ENCODE results near the gene SLC26A11. TPM values are rescaled to one million over a fixed set of nuclear protein-coding genes. Genes with fewer than 3 reads are reported as not detected.

The SLC26A11 gene
- total RNA-seq, 1 donor from 2014 or later = 25.5 TPM

DNA sequence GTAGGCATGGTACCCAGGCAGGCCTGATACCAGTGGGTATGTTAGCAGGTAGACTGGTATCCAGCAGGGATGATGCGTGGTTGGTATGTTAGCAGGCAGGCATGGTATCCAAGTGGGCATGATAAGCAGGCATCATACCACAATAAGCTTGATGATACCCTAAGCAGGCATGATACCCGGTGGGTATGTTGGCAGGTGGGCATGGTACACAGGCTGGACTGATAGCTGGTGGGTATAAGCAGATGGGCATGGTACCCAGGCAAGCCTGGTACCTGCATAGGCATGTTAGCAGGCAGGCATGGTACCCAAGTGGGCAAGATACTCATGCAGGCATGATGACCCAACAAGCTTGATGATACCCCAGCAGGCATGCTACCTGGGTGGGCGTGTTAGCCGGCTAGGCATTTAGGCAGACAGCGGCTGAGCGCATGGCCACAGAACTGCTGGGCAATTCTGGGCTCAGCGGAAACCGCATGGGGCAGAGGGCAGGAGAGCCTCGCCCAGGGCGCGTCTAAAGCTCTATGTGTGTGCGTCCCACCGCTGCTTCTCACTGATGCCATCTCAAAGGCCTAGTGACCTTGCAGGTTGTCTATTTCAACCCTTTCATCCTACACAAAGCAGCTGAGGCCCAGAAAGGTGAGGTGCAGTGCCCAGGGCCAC is 2.4 kb upstream of the SLC26A11 start:
- no peak for DNase-seq (ENCODE audit: low spot score)

DNA sequence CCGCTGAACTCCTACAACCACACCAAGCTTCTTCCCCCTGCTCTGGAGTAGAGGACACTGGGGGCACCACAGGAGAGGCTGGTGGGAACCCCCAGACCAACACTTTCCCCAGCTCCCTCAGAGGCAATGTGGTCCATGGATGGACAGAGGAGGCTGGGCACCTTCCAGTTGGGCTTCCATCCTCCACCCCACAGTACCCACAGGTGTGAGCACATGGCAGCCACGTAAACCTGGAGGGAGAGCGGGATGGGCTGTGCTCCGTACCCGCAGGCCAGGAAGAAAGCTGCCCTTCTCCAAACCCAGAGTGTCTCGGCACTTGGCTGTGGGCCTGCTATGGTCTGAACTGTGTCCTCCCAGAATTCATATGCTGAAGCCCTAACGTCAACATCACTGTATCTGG is 1.8 kb upstream of the SLC26A11 start:
- no peak for DNase-seq (ENCODE audit: low spot score)

DNA sequence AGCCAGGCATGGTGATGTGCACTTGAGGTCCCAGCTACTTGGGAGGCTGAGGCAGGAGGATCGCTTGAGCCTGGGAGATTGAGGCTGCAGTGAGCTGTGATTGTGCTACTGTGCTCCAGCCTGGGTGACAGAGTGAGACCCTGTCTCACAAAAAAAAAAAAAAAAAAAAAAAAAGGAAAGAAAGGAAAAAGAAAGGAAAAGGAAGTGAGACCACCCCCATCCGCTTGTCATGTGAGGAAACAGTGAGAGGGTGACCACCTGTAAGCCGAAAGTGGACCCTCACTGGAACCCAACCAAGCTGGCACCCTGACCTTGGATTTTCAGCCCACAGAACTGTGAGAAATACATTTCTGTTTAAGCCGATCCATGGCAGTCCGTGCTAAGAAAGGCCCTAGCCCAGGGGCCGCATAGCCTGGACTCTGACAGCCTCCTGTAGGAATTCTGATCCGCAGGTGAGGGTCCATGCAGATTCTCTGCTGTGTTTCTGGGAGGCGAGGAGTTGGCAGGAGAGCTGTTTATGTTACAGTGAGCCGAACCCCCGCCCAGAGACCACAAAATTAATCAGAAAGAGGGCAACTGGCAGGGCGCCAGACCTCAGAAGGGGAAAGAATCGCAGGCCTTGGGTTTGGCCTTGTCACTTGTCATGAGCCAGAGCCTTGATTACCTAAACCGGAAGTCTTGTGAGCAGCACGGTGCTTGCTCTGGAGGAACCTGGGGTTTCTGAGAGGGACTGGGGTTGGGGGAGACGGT is 1.0 kb upstream of the SLC26A11 start:
- peak; percentile 87 for DNase-seq (ENCODE audit: low spot score)

DNA sequence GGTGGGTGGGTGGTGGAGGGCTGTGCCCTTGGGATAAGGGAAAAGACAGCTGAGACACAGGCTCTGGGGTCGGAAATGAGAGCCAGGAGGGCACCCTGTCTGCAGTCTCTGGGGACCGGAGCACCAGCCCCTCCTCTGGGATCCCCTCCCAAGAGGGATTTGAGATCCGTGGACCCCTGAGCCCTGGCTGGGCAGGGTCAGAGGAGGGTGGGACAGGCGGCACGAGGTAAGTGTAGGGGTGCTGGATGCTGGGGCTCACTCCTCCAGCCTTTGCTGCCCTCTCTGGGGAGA is 519 bp upstream of the SLC26A11 start:
- DNase-seq (ENCODE audit: low spot score) = no peak

DNA sequence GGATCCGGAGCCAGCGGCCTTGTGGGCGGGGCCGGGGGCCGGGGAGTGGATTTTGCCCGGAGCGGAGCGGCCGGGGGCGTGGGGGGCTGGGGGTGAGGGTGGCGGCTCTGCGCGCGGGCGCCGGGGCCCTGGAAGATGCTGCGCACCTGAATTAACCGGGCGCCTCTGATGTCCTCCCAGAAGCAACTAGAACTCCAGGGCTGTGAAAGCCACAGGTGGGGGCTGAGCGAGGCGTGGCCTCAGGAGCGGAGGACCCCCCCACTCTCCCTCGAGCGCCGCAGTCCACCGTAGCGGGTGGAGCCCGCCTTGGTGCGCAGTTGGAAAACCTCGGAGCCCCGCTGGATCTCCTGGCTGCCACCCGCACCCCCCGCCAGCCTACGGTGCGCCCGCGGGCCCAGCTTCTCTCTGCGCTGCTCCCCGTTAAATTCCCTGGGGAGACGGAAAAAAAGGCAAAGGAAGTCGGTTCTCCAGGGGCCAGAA is 549 bp downstream of the SLC26A11 start:
- DNase-seq (ENCODE audit: low spot score) = no peak

DNA sequence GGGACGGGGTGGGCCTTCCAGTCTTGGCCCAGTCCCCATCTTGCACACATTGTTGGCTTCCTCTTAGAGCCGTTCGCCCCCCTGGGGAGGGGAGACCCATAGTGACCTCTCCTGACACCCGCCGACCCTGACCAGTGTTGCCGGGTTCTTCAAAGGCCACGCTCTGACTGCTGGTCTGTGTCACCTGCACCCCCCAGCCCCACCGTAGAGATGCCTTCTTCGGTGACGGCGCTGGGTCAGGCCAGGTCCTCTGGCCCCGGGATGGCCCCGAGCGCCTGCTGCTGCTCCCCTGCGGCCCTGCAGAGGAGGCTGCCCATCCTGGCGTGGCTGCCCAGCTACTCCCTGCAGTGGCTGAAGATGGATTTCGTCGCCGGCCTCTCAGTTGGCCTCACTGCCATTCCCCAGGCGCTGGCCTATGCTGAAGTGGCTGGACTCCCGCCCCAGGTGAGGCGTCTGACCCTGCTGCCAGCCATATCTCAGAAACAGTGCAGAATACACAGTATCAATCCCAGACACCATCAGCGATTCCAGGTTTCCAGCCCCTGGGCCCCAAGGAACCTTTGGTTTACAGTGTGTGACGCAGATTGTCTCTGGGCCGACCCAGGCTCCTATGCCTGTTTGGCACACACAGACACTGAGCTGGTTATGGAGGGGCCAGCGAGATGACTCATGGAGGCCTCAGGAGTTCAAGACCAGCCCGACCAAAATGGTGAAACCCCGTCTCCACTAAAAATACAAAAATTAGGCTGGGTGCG is 1.3 kb downstream of the SLC26A11 start:
- DNase-seq (ENCODE audit: low spot score) = no peak

DNA sequence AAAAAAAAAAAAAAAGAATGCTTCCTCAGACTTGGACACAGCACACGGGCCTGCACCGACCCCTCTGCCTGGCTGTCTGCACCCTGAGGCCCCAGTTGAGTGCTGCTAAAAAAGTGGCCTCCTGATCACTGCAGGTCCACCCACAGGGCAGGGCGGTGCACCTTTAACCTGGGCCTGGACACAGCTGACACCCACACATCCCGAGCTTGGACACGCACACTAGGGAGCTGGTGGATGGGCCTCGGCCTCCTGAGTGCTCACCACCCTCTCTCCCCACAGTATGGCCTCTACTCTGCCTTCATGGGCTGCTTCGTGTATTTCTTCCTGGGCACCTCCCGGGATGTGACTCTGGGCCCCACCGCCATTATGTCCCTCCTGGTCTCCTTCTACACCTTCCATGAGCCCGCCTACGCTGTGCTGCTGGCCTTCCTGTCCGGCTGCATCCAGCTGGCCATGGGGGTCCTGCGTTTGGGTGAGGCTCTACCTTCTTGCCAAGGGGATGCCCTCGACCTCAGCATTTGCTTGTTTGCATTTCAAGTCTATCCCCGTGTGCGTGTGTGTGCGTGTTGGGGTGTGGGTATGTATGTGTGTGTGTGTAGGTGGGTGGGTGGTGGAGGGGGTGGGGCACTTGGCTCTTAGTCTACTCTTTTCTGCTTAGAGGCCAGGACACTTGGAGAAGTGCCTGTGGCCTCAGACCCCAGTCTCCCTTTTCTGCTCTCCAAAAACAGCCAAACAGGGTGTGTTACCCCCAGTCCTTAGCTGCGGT is 2.3 kb downstream of the SLC26A11 start:
- DNase-seq (ENCODE audit: low spot score) = no peak

DNA sequence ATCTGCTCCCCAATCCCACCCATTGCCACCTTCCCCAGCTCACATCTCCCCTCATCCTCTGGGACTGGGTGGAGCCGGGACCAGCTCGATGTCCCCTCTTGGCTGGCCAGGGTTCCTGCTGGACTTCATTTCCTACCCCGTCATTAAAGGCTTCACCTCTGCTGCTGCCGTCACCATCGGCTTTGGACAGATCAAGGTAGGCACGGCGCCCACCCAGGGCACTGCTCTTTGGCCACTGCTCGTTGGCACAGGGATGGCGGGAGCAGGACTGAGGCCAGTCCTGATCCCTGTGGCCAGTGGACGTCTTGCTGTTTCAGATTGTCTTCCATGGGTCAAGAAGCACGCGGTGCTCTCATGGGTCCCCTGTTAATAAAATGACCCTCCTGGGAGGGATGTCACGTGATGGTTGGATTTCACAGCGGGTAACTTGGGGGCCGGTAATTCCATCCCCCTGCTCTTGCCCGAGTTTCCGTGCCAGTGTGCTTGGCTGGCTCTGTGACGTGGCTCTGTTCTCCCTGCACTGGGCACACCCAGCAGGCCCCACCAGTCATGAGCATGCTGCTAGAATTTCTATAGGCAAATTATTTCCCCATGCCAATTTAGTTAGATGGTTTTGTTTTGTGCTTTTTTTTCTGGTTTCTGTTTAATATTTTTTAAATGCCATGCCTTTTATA is 3.1 kb downstream of the SLC26A11 start:
- no peak for DNase-seq (ENCODE audit: low spot score)

DNA sequence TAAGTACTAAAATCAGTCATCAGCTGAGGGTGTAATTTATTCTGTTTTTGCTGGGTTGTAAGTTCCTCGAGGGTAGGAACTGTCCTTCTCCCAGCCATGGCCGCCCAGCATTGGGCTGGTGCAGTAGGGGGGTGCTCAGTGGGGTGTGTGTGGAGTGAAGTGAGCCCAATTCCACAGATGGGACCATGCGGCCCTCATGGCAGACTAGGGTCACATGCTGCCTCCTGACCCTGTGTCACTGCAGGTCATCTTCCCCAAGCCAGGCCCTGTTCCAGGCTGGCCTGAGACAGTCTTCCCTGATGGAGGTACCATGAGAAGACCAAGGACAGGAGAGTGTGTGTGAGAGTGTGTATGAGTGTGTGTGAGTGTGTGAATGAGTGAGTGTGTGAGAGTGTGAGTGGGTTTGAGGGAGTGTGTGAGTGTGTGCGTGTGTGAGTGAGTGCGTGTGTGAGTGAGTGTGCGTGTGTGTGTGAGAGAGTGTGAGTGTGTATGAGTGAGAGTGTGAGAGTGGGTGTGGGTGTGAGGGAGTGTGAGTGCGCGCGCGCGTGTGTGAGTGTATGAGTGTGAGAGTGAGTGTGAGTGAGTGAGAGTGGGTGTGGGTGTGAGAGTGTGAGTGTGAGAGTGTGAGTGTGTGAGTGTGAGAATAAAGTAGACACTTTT is 3.7 kb downstream of the SLC26A11 start:
- no peak for DNase-seq (ENCODE audit: low spot score)

DNA sequence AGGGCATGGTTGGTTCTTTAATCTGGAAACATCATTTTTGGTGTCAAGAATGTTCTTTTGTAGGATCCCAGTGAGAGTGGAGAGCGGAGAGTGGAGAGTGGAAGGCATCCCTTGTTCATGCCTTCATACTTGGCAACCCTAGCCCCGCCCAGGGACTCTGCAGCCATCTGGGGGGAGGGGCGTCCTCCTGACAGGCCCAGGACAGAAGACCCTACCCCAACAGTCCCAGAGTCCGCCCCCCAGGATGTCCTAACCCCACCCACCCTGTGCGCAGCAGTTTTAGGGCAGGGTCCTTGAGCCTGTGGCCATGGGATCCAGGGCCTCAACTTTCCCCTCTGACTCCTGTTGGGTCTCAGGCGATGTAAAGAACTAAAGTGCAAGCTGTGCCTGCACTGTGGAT is 4.5 kb downstream of the SLC26A11 start:
- DNase-seq (ENCODE audit: low spot score) = no peak

DNA sequence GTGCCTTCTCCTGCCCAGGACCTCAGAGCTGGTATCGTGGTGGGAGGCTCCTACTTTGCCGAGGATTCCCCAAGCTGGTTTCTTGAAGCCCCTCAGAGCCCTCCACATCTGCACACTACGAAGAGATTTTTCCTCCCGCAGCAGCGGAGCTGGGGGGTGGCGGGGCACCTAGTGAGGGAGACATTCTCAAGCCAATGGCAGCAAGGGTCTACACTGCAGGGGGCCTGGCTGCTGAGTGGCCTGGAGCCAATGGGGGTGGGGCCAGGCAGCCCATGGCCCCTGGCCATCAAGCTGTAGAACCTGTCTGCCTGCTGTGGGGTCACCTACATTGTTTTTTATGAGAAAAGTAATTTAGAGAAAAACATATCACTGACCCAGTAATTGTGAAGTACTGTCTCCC is 5.0 kb downstream of the SLC26A11 start:
- DNase-seq (ENCODE audit: low spot score) = no peak

DNA sequence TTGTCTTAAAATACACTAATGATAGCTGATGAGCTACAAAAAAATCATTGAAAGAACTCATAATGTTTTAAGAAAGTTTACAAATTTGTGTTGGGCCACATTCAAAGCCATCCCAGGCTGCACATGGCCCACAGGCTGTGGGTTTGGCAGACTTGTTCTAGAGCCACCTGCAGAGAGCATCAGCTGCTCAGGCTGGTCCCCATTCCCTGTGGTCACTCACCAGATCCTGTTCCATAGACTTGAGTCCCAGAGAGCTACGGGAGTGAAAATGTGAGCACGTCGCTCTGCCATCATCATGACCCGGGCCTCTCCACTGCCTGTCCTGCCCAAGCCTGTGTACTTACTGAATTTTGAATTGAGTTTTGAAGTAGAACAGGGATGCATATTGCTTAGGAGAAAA is 6.9 kb downstream of the SLC26A11 start:
- no peak for DNase-seq (ENCODE audit: low spot score)

DNA sequence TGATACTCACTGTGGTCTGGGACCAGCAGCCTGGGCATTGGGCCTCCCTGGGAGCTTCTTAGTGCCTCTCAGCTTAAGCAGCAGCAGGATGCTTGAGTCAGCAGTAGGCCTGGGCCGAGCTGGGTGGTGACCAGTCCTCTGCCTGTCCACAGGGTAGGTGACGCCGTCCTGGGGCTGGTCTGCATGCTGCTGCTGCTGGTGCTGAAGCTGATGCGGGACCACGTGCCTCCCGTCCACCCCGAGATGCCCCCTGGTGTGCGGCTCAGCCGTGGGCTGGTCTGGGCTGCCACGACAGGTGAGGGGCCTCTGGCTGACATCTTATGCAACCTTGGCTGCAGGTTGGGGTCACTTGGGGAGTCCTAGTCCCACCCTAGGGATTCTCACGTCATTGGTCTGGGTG is 7.4 kb downstream of the SLC26A11 start:
- DNase-seq (ENCODE audit: low spot score) = no peak

DNA sequence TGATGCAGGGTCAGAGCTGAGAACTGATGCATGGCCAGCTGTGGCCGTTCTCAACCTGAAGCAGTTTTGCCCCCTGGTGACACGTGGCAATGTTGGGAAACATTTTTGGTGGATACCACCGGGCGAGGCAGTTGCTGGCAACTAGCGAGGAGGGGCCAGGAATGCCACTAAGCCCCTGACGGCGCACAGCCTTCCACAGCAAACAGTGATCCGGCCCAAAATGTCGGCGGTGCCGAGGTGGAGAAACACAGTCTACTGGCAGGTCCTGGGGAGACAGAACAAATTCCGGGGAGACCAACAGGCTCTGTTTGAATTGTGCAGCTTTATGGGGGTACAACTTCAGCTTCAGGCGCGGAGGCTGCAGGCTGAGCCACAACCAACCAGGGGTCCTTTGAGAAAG is 8.2 kb downstream of the SLC26A11 start:
- no peak for DNase-seq (ENCODE audit: low spot score)

DNA sequence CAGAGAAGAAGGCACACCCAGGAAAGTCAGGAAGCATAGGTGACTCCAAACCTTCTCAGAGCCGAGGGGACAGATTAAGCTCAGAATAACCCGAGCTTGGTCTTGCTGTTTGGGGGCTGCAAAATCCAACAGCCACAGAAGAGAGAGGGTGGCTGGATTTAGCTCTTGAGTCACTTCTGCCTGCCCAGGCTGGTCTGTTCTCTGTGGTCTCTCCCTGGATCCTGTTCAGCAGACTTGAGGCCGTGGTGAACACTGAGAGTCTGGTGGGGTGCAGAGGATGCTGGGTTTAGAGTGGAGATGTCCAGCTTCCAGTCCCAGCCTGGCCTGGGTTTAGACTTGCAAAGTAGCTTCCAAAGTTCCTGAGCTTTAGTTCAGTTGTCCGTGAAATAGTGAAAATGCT is 8.8 kb downstream of the SLC26A11 start:
- no peak for DNase-seq (ENCODE audit: low spot score)

DNA sequence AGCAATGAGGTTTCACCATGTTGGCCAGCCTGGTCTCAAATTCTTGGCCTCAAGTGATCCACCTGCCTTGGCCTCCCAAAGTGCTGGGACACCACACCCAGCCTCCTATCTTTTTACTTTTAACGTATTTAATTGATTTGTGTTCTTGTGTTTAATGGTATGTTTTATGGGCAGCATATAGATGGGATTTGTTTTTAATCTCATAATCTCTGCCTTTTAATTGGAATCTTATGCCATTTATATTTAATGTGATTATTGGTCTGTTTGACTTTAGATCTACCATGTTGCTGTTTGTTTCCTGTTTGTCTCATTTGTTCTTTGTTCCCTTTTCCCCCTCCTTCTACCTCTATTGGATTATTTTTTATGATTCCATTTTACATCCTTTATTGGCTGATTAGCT is 12.2 kb downstream of the SLC26A11 start:
- DNase-seq (ENCODE audit: low spot score) = no peak

DNA sequence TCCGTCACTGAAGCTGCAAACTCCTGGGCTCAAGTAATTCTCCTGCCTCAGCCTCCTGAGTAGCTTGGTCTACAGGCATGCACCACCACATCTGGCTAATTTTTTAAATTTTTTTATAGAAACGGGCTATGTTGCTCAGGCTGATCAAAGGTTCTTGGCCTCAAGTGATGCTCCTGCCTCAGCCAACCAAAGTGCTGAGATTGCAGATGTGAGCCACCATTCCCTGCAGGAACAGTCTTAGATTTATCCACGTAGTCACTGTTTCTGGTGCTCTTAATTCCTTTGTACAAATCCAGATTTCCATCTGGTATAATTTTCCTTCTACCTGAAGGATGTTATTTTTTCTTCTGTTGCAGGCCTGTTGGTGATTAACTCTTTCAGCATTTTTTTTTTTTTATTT is 13.0 kb downstream of the SLC26A11 start:
- DNase-seq (ENCODE audit: low spot score) = no peak

DNA sequence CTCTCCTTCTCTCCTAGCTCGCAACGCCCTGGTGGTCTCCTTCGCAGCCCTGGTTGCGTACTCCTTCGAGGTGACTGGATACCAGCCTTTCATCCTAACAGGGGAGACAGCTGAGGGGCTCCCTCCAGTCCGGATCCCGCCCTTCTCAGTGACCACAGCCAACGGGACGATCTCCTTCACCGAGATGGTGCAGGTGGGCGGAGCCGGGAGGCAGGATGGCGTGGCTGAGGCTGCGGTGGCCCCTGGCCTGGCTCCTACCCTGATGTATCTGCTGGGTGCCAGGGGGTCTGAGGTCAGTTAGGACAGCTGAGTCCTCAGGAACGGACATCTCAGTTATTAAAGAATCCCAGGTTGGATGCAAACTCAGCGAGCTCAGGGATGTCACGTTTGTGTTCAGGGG is 16.7 kb downstream of the SLC26A11 start:
- no peak for DNase-seq (ENCODE audit: low spot score)

DNA sequence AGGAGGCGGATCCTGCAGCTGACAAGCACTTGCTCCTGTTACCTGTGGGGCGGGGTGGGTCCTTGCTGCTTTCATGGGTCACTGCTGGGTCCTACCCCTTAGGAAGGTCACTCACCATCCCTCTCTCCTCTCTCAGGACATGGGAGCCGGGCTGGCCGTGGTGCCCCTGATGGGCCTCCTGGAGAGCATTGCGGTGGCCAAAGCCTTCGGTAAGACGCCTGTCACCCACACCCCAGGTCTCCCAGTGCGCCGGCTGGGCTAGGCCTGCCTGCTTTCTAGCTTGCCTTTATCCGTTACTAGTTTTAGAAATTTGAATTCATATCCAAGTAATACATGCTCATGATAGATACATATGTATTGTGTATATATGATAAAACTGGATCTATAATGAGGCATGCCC is 17.2 kb downstream of the SLC26A11 start:
- no peak for DNase-seq (ENCODE audit: low spot score)

DNA sequence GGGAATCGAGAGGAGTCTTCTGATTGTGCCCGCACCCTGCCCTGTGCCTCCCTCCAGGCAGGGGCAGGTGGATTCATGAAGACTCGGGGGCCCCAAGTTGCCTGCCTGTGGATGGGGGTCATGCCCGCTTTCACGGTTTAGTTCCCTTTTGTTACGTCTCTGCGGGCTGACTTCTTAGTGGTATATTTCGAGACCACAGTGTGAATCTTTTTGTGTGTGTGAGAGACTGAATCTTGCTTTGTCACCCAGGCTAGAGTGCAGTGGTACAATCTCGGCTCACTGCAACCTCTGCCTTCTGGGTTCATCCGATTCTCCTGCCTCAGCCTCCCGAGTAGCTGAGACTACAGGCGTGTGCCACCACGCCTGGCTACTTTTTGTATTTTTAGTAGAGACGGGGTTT is 22.3 kb downstream of the SLC26A11 start:
- DNase-seq (ENCODE audit: low spot score) = no peak
